HG03521 (cell line): ENCODE measurements around the gene IL3RA.
"Not testable (repeated sequence)": the region's sequence is repeated elsewhere in the genome, so short reads cannot be mapped to it uniquely, and the experiment has no call there.

Experiments
- ATAC-seq: cut with Tn5 transposase; IDR thresholded peaks from one replicate; pipeline ENCODE4 v1.9.1; 2021; ENCODE audit warnings: mild to moderate bottlenecking, moderate library complexity; ENCODE audit not compliant: unreplicated experiment

Gene IL3RA

DNA sequence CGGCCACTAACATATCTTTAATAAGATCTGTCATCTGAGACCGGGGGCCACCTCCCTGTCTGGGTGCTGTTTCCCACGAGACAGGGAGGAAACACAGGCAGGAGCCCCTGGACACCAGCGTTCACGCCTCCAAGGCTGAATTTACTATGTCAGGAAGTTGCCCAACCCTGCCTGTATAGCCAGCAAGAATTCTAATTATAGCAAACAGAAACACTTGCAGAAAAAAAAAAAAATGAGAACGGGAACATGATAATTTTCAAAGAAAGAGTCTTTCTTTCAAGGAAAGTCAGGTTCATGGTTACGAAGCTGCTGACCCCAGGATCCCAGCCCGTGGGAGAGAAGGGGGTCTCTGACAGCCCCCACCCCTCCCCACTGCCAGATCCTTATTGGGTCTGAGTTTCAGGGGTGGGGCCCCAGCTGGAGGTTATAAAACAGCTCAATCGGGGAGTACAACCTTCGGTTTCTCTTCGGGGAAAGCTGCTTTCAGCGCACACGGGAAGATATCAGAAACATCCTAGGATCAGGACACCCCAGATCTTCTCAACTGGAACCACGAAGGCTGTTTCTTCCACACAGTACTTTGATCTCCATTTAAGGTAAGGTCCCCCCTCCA lies at the start of gene IL3RA:
IL3RA (plus strand) TSS at position 455 of the 613 bp plus-strand sequence. CDS start 4,981 bp downstream, outside the sequence.
- ATAC-seq = no peak

GRCh38 chrX:1289535-1289934 lies 47.0 kb upstream of the IL3RA start:
- ATAC-seq = no peak

GRCh38 chrX:1291110-1291740 lies 45.4 kb upstream of the IL3RA start:
- ATAC-seq = no peak

DNA sequence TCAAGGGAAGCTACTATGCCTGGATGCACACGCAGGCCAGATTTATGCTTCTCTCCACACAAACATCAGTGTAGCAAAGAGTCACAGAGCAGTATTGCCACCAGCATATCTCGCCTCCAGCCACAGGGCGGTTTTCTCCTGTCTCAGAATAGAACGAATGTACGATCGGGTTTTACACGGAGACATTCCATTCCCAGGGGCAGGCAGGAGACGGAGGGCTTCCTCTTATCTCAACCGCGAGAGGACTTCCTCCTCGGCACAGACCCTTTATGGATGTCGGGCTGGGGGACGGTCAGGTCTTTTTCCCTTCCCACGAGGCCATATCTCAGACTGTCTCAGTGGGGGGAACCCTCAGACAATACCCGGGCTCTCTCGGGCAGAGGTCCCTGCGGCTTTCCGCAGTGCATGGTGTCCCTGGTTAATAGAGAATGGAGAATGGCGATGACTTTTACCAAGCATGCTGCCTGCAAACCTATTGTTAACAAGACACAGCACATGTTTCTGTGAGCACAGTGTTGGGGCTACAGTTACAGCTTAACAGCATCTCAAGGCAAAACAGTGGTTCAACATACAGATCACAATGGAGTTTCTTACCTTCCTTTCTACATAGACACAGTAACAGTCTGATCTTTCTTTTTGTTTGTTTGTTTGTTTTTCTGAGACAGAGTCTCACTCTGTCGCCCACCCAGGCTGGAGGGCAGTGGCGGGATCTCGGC lies 43.9 kb upstream of the IL3RA start:
- no peak for ATAC-seq

DNA sequence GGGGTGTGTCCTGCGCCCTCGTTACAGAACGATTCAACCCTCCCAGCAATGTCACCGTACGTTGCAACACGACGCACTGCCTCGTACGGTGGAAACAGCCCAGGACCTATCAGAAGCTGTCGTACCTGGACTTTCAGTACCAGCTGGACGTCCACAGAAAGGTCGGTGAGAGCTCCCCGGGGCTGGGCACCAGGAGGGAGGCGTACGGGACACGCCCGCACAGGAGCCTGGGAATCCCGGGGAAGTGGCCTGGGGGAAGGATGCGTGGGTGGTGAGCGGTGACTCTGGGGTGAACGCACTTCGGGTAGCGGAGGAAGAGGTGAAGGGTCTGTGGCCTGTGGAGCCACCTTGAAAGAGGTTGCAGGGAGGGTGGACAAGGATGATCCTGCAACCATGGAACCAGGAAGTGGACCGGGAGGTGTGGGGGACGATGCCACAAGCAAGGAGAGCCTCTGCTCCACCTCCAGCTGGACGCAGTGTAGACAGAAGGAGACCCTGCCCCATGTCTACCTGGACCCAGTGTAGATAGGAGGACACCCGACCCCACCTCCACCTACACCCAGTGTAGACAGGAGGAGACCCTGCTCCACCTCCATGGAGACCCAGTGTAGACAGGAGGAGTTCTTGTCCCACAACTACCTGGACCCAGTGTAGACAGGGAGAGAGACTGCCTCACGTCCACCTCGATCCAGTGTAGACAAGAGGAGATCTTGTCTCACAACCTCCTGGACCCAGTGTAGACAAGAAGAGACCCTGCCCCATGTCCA lies 42.1 kb upstream of the IL3RA start:
- no peak for ATAC-seq

GRCh38 chrX:1295550-1295949 lies 41.0 kb upstream of the IL3RA start:
- ATAC-seq = no peak

DNA sequence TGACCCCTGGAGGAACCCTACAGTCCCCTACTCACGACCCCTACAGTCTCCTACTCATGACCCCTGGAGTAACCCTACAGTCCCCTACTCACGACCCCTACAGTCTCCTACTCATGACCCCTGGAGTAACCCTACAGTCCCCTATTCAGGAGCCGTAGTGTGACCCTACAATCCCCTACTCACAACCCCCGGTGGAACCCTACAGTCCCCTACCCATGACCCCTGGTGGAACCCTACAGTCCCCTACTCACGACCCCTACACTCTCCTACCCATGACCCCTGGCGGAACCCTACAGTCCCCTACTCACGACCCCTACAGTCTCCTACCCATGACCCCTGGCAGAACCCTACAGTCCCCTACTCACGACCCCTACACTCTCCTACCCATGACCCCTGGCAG lies 39.0 kb upstream of the IL3RA start:
- not testable (repeated sequence) for ATAC-seq

DNA sequence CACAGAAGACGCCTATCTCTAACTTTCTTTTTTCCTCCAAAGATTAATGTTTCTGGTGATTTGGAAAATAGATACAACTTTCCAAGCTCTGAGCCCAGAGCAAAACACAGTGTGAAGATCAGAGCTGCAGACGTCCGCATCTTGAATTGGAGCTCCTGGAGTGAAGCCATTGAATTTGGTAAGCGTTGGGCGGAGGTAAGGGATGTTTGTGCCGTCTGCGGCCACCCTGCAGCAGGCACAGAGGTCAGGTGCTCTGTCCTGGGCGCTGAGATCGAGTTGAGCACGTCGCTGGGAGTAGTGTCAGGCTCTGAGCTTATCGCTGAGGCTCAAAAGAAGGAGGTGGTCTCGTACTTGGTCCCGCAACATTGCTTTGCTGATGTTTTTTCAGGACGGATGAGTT lies 36.1 kb upstream of the IL3RA start:
- ATAC-seq = no peak

DNA sequence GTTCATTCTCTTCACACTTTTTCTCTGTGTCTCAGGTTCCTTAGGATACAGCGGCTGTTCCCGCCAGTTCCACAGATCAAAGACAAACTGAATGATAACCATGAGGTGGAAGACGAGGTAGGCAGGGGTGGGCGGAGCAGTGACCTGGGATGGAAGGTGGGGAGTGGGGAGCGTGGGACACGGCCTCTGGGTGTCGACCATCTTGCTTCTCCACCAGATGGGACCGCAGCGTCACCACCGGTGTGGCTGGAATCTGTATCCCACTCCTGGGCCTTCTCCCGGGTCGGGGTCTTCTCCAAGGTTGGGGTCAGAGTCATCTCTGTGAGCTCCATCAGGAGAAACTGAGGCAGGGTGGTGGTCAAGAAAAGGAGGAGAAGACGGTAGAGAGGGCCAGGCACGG lies 31.2 kb upstream of the IL3RA start:
- ATAC-seq = no peak

- no peak for ATAC-seq
Observed at GRCh38 chrX:1306909-1307625, 29.5 kb upstream of the IL3RA start.

DNA sequence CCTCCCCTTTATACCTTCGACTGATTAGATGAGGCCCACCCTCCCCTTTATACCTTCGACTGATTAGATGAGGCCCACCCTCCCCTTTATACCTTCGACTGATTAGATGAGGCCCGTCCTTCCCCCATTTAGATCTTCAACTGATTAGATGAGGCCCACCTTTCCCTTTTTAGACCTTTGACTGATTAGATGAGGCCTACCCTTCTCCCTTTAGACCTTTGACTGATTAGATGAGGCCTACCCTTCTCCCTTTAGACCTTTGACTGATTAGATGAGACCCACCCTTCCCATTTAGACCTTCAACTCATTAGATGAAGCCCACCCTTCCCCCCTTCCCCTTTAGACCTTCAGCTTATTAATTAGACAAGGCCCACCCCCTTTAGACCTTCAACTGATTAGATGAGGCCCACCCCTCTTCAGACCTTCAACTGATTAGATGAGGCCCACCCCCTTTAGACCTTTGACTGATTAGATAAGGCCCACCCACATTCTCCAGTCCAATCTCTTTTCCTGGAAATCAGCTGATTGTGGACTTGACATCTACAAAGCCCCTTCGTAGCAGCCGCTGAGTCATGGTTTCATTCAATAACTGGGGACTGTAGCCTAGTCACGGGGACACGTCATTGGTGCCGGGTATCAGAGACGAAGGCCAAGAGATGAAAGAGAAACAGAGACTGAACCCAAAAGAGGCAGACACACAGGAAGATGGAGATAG lies 28.8 kb upstream of the IL3RA start:
- no peak for ATAC-seq

DNA sequence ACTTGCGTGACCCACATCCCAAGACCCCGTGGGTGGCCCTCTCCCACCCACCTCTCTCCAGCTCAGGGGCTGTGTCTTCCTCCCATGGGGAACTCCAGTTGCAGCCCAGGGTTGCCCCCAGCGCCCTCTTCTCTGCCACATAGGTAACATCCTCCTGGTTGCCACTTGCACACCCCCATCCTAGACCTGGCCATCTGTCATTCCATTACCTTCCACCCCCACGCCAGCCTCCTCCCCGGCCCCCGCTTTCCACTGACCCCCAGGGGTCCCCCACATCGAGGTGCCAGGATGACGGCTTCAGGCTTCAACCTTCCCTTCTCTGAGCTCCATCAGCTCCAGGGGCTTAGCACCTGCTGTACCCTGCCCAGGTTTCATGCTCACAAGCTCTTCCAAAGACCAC lies 28.1 kb upstream of the IL3RA start:
- no peak for ATAC-seq

- not testable (repeated sequence) for ATAC-seq
Observed at GRCh38 chrX:1308917-1309316, 27.7 kb upstream of the IL3RA start.

DNA sequence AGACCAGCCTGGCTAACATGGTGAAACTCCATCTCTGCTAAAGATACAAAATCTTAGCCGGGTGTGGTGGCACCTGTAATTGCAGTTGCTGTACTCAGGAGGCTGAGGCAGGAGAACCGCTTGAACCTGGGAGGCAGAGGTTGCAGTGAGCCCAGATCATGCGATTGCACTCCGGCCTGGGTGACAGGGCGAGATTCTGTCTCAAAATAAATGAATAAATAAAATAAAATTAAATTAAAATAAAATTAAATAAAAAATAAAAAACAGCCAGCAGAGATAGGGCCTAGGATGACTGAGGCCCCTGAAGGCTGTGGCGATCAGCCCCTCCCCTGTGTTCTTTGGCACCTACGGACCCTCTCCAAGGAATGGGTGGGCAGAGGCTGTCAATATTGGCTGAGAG lies 22.8 kb upstream of the IL3RA start:
- no peak for ATAC-seq

DNA sequence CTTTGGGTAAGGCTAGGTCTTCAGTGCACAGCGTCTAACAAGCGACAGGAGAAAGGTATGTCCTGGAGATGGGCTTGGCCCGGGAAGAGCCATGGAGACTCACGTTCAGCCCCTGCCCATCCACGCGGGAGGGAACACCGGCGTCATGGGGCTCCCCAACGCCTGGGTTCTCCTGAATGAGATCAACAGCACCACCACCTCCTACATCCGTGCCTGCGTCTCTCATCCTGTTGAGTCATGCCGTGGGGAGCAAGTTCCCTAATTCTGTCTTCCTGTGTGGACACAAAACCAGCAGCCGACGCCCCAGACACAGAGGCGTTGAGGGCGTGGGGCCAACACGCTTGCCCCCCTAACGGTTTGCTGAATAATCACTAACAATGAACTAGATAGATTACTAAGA lies 20.1 kb upstream of the IL3RA start:
- ATAC-seq = no peak

GRCh38 chrX:1321674-1322073 lies 14.9 kb upstream of the IL3RA start:
- ATAC-seq = no peak

GRCh38 chrX:1322393-1322792 lies 14.2 kb upstream of the IL3RA start:
- ATAC-seq = no peak

DNA sequence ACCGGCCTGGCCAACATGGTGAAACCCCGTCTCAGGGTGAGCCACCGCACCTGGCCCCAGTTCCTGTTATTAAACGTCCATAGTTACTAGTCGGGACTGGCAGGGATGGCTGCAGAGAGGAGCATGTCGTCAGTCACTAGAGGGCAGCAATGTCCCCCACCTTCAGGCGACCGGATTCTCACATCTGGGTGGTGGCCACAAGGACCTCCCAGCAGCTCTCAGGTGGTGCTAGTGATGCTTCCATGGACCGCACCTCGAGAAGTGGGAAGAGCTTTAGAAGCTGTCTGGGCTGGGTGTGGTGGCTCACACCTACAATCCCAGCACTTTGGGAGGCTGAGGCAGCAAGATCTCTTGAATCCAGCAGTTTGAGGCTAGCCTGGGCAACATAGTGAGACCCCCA lies 13.3 kb upstream of the IL3RA start:
- peak; percentile 67 for ATAC-seq

GRCh38 chrX:1325515-1326116 lies 11.0 kb upstream of the IL3RA start:
- ATAC-seq = no peak
